ENCODE data around the gene PHYKPL.
"Not testable (repeated sequence)": the region's sequence is repeated elsewhere in the genome, so short reads cannot be mapped to it uniquely, and the experiment has no call there.

The PHYKPL gene

GRCh38 chr5:178205749-178206047 is 26.9 kb downstream of the PHYKPL start:
- no peak for DNase-seq

- peak; percentile 17 for DNase-seq
These were observed 27.5 kb downstream of the PHYKPL start for GRCh38 chr5:178204935-178205748.

GRCh38 chr5:178204182-178204934 is 28.2 kb downstream of the PHYKPL start, which contains the start of gene HNRNPAB:
TSS of gene HNRNPAB (plus strand) at chr5:178204533. CDS start at chr5:178204838, 305 bp downstream.
- DNase-seq: peak; percentile 87

- DNase-seq: no peak
These were observed 28.9 kb downstream of the PHYKPL start for GRCh38 chr5:178203670-178204181.

- DNase-seq: no peak
These were observed 30.1 kb downstream of the PHYKPL start for GRCh38 chr5:178202541-178202940.

GRCh38 chr5:178201927-178202235 is 30.7 kb downstream of the PHYKPL start:
- no peak for DNase-seq

GRCh38 chr5:178201221-178201926 is 31.2 kb downstream of the PHYKPL start:
- no peak for DNase-seq

GRCh38 chr5:178199581-178200434 is 32.8 kb downstream of the PHYKPL start:
- DNase-seq: no peak

- no peak for DNase-seq
These were observed 33.9 kb downstream of the PHYKPL start for GRCh38 chr5:178198706-178199105.

GRCh38 chr5:178198151-178198550 is 34.5 kb downstream of the PHYKPL start:
- DNase-seq: not testable (repeated sequence)

GRCh38 chr5:178196986-178197385 is 35.6 kb downstream of the PHYKPL start:
- no peak for DNase-seq

- DNase-seq: no peak
These were observed 36.3 kb downstream of the PHYKPL start for GRCh38 chr5:178196281-178196812.

GRCh38 chr5:178194026-178194425 is 38.6 kb downstream of the PHYKPL start:
- no peak for DNase-seq

GRCh38 chr5:178193251-178193809 is 39.3 kb downstream of the PHYKPL start:
- no peak for DNase-seq

- DNase-seq: no peak
These were observed 39.8 kb downstream of the PHYKPL start for GRCh38 chr5:178192787-178193186.

- no peak for DNase-seq
These were observed 40.4 kb downstream of the PHYKPL start for GRCh38 chr5:178192244-178192643.

GRCh38 chr5:178191661-178192060 is 40.9 kb downstream of the PHYKPL start:
- DNase-seq: no peak

- no peak for DNase-seq
These were observed 43.2 kb downstream of the PHYKPL start for GRCh38 chr5:178189433-178189832.

- no peak for DNase-seq
These were observed 45.6 kb downstream of the PHYKPL start, which contains the start of gene GMCL2 for GRCh38 chr5:178187014-178187413. TSS of gene GMCL2 (minus strand) at chr5:178187371. CDS start at chr5:178187299, 72 bp downstream.

GRCh38 chr5:178186427-178186826 is 46.2 kb downstream of the PHYKPL start:
- DNase-seq: no peak

GRCh38 chr5:178182158-178182876 is 50.3 kb downstream of the PHYKPL start:
- DNase-seq: no peak
